Activated gamma-delta T cell (primary cell): ENCODE data around the gene POLE.

ENCODE experiments used
- DNase-seq: peaks from one replicate; lab custom pipeline; 2025; lab: John Stamatoyannopoulos, UW

Gene POLE

GRCh38 chr12:132685400-132685799 is 1.7 kb downstream of the POLE start:
- no peak for DNase-seq

- no peak for DNase-seq
Observed at GRCh38 chr12:132677492-132677891, 9.7 kb downstream of the POLE start.

- DNase-seq, result no peak
Observed at GRCh38 chr12:132675757-132676432, 11.2 kb downstream of the POLE start.

GRCh38 chr12:132674561-132674960 is 12.6 kb downstream of the POLE start:
- DNase-seq, result no peak

- DNase-seq, result no peak
Observed at GRCh38 chr12:132673288-132674179, 13.6 kb downstream of the POLE start.

- no peak for DNase-seq
Observed at GRCh38 chr12:132672678-132673077, 14.5 kb downstream of the POLE start.

- DNase-seq, result no peak
Observed at GRCh38 chr12:132672116-132672515, 15.0 kb downstream of the POLE start.

- DNase-seq, result no peak
Observed at GRCh38 chr12:132669166-132669879, 17.8 kb downstream of the POLE start.

GRCh38 chr12:132668191-132669088 is 18.7 kb downstream of the POLE start:
- no peak for DNase-seq

- DNase-seq, result no peak
Observed at GRCh38 chr12:132665794-132666193, 21.3 kb downstream of the POLE start.

- DNase-seq, result no peak
Observed at GRCh38 chr12:132665149-132665491, 22.0 kb downstream of the POLE start.

- DNase-seq, result no peak
Observed at GRCh38 chr12:132664206-132665148, 22.7 kb downstream of the POLE start.

GRCh38 chr12:132662901-132663755 is 24.0 kb downstream of the POLE start:
- no peak for DNase-seq

GRCh38 chr12:132661972-132662371 is 25.2 kb downstream of the POLE start:
- no peak for DNase-seq

GRCh38 chr12:132660996-132661395 is 26.1 kb downstream of the POLE start:
- DNase-seq, result no peak

GRCh38 chr12:132660052-132660451 is 27.1 kb downstream of the POLE start:
- DNase-seq, result no peak

- no peak for DNase-seq
Observed at GRCh38 chr12:132659146-132659545, 28.0 kb downstream of the POLE start.

GRCh38 chr12:132658149-132658894 is 28.8 kb downstream of the POLE start:
- DNase-seq, result no peak
